ENCODE measurements around the gene RNF208. TPM values are rescaled to one million over a fixed set of nuclear protein-coding genes. Genes with fewer than 3 reads are reported as not detected.

RNF208 gene
- polyA plus RNA-seq, 1 donor from 2014 or later, result 1.5 TPM

DNA sequence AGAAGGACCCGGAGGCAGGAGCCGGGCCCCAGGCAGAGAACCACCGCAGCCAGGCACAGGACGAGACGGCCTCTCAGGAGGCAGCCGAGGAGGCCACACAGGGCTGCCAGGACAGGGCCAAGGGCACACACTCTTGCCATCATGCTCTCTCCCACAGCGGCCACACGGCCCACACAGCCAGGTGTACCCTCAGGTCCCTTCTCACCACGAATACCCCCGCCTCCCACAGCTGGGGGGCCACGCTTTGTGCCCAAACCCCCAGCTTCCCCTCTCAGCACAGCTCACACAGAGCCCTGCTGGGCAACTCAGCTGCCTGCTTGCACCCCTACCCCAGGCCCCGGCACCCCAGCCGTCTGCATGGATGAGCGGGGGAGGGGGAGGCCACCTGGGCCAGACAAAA is 28.3 kb downstream of the RNF208 start:
- H3K9ac ChIP-seq (ENCODE audit: low read length), result no peak overlapping the region

DNA sequence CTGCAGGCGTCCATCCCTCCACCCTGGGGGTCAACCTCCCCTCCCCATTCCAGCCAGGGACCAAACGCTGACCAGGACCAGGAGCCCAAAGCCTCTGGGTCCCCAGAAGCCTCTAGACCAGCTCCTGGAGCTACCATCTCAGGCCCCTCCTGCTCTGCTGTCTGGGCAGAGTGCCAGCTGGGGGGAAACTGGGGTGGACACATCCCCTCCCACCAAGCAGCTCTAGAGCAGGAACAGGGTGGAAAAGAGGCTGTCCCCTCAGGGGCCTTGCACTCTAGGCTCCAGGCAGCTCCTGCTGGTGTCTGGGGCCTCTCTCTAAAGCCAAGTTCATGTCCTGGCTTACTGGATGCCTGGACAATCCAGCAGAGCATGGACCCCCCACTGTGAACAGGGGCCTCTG is 29.2 kb downstream of the RNF208 start:
- no peaks in the 10 kb centered on the region for H3K27me3 ChIP-seq (ENCODE audit: insufficient read depth, low read depth, low read length)
- no peak overlapping the region for H2AFZ ChIP-seq (ENCODE audit: low read depth, low read length)
- H3K79me2 ChIP-seq (replicated peaks; ENCODE audit: insufficient read depth, low read length), result peaks cover 3% of the 10 kb centered on the region
- no peak for TF ChIP-seq POLR2AphosphoS5 (IDR thresholded peaks at IDR 0.05)
- TF ChIP-seq EZH2 (IDR thresholded peaks at IDR 0.05; ENCODE audit: borderline replicate concordance, insufficient read depth, low read length, poor library complexity, severe bottlenecking), result no peak
- no peak for TF ChIP-seq SMC3 (conservative IDR thresholded peaks at IDR 0.05; ENCODE audit: poor library complexity)
- TF ChIP-seq, protein P1, sequence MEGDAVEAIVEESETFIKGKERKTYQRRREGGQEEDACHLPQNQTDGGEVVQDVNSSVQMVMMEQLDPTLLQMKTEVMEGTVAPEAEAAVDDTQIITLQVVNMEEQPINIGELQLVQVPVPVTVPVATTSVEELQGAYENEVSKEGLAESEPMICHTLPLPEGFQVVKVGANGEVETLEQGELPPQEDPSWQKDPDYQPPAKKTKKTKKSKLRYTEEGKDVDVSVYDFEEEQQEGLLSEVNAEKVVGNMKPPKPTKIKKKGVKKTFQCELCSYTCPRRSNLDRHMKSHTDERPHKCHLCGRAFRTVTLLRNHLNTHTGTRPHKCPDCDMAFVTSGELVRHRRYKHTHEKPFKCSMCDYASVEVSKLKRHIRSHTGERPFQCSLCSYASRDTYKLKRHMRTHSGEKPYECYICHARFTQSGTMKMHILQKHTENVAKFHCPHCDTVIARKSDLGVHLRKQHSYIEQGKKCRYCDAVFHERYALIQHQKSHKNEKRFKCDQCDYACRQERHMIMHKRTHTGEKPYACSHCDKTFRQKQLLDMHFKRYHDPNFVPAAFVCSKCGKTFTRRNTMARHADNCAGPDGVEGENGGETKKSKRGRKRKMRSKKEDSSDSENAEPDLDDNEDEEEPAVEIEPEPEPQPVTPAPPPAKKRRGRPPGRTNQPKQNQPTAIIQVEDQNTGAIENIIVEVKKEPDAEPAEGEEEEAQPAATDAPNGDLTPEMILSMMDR (IDR thresholded peaks at IDR 0.05; ENCODE audit: poor library complexity, severe bottlenecking), result no peak
- no peak for TF ChIP-seq RAD21 (conservative IDR thresholded peaks at IDR 0.05)
- no peak for TF ChIP-seq TAF1 (IDR thresholded peaks at IDR 0.05; ENCODE audit: low read depth)
- H3K9ac ChIP-seq (ENCODE audit: low read length), result no peak overlapping the region
- no peaks in the 10 kb centered on the region for H3K9me3 ChIP-seq (ENCODE audit: low read length)
- H3F3A ChIP-seq (ENCODE audit: insufficient read depth, low read length, poor library complexity, severe bottlenecking), result no peaks in the 10 kb centered on the region
- no peak overlapping the region for H3K4me2 ChIP-seq (ENCODE audit: low read length)
- H3K27ac ChIP-seq (ENCODE audit: low read length), result no peak overlapping the region
- no peaks in the 10 kb centered on the region for H3K36me3 ChIP-seq (ENCODE audit: insufficient read depth, low read length)
- no peak overlapping the region for H3K4me3 ChIP-seq (ENCODE audit: low read length)
- no peaks in the 10 kb centered on the region for H4K20me1 ChIP-seq (ENCODE audit: insufficient read depth)
- H3K9me2 ChIP-seq (ENCODE audit: insufficient read depth, low read length), result no peaks in the 10 kb centered on the region

More for the DNA sequence above, 28.3 kb downstream of the RNF208 start:
- H2AFZ ChIP-seq (ENCODE audit: low read depth, low read length), result no peak overlapping the region
- no peaks in the 10 kb centered on the region for H3K79me2 ChIP-seq (replicated peaks; ENCODE audit: insufficient read depth, low read length)
- no peak overlapping the region for H3K27ac ChIP-seq (ENCODE audit: low read length)
- H3F3A ChIP-seq (ENCODE audit: insufficient read depth, low read length, poor library complexity, severe bottlenecking), result no peaks in the 10 kb centered on the region
- TF ChIP-seq, protein P1 (IDR thresholded peaks at IDR 0.05; ENCODE audit: poor library complexity, severe bottlenecking), result no peak
- TF ChIP-seq RAD21 (conservative IDR thresholded peaks at IDR 0.05) (no peak), SMC3 (conservative IDR thresholded peaks at IDR 0.05; ENCODE audit: poor library complexity) (no peak), MXI1 (conservative IDR thresholded peaks at IDR 0.05; ENCODE audit: poor library complexity, severe bottlenecking) (no peak), EP300 (conservative IDR thresholded peaks at IDR 0.05; ENCODE audit: poor library complexity, severe bottlenecking) (no peak), POLR2AphosphoS5 (IDR thresholded peaks at IDR 0.05) (no peak), TAF1 (IDR thresholded peaks at IDR 0.05; ENCODE audit: low read depth) (no peak), EZH2 (IDR thresholded peaks at IDR 0.05; ENCODE audit: borderline replicate concordance, insufficient read depth, low read length, poor library complexity, severe bottlenecking) (no peak)
- TF ChIP-seq, protein P2, sequence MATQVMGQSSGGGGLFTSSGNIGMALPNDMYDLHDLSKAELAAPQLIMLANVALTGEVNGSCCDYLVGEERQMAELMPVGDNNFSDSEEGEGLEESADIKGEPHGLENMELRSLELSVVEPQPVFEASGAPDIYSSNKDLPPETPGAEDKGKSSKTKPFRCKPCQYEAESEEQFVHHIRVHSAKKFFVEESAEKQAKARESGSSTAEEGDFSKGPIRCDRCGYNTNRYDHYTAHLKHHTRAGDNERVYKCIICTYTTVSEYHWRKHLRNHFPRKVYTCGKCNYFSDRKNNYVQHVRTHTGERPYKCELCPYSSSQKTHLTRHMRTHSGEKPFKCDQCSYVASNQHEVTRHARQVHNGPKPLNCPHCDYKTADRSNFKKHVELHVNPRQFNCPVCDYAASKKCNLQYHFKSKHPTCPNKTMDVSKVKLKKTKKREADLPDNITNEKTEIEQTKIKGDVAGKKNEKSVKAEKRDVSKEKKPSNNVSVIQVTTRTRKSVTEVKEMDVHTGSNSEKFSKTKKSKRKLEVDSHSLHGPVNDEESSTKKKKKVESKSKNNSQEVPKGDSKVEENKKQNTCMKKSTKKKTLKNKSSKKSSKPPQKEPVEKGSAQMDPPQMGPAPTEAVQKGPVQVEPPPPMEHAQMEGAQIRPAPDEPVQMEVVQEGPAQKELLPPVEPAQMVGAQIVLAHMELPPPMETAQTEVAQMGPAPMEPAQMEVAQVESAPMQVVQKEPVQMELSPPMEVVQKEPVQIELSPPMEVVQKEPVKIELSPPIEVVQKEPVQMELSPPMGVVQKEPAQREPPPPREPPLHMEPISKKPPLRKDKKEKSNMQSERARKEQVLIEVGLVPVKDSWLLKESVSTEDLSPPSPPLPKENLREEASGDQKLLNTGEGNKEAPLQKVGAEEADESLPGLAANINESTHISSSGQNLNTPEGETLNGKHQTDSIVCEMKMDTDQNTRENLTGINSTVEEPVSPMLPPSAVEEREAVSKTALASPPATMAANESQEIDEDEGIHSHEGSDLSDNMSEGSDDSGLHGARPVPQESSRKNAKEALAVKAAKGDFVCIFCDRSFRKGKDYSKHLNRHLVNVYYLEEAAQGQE (IDR thresholded peaks at IDR 0.05; ENCODE audit: borderline replicate concordance), result no peak
- no peaks in the 10 kb centered on the region for H3K9me3 ChIP-seq (ENCODE audit: low read length)
- no peaks in the 10 kb centered on the region for H4K20me1 ChIP-seq (ENCODE audit: insufficient read depth)
- H3K9me2 ChIP-seq (ENCODE audit: insufficient read depth, low read length), result no peaks in the 10 kb centered on the region
- no peaks in the 10 kb centered on the region for H3K36me3 ChIP-seq (ENCODE audit: insufficient read depth, low read length)
- H3K4me2 ChIP-seq (ENCODE audit: low read length), result no peak overlapping the region
- H3K27me3 ChIP-seq (ENCODE audit: insufficient read depth, low read depth, low read length), result no peaks in the 10 kb centered on the region
- H3K4me3 ChIP-seq (ENCODE audit: low read length), result no peak overlapping the region
